HuH-7 (cell line): ENCODE data around the gene TALDO1.

Experiments
- DNase-seq: peaks from one replicate; pipeline ENCODE4 v3.0.0; 2011; ENCODE audit warnings: low spot score

Gene TALDO1

DNA sequence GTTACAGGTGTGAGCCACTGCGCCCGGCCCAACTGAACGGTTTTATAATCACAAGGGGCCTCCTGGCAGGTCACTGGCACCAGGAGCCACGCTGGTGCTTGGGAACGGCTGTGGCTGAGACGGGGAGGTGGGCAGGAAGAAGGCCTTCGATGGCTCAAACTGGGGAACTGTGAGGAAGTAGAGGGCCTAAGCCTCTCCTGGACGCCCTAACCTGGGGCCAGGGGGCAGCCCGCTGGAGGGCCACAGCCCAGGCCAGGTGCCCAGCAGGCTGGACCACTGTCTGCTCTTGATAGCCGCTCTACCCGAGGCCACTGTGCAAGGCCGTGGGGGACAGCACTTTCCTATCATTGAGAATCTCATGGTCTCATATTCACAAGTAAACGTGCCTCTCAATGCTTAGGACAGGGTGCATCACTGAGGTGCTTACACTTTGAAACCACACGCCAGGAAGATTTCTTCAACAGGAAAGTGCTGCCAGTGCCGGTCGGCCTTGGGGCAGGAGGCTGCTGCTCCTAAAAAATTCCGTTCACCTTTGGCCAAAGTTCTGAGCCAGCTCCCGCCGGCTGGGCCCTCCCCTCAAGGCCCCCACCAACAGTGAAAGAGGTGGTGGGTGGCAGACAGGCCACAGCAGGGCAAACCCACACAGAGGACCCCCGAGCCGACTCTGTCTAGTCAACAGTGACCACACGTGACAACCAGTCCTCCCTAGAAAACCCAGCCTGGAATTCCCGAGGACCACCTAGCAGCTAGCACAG, 22.8 kb downstream of the TALDO1 start:
- no peak for DNase-seq

- DNase-seq, result no peak
These were observed 23.7 kb downstream of the TALDO1 start for GRCh38 chr11:770642-771616.

GRCh38 chr11:771617-772204, 24.4 kb downstream of the TALDO1 start:
- DNase-seq, result no peak

DNA sequence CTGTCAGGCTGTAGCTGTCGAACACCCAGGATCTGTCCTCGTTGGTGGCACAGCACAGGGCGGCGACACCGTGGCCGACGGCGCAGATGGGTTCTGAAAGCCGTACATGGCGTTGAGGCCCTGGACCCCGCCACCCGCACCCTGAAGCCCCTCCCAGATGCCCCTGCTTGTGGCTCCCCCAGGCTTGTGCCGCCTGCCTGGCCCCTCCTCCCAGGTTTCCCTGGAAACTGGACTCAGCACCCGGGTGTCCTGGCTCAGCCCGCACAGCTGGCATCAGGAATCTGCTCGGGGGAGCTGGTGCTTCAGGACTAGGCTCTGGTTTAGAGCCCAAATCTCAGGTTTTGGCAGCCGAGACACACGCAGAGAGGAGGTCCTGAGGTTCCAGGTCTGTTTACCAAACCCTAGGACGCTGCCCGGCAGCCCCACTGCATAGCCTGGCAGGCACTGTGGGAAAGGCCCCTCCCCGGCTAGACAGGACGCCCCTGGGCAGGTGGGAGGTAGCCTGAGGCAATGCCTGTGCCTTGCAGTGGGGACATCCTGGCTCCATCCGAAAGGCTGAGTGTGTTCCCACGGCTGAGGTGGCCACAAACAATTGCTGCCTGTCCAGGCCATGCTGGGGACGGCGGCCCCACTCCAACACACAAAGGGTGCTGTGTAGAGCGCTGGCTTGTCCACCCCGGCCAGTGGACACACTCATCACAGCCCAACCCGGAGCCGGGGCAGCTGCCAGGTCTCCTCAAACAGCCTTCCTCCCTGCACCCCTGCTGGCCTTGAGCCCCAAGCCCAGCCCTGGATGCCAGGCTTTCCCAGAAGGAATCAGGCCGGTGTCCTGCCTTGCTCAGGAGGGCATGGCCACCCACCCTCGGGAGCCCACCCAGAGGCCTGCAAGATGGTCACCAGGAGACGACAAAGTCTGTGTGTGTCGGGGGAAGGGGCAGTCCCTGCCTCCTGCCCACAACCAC, 25.4 kb downstream of the TALDO1 start:
- no peak for DNase-seq

DNA sequence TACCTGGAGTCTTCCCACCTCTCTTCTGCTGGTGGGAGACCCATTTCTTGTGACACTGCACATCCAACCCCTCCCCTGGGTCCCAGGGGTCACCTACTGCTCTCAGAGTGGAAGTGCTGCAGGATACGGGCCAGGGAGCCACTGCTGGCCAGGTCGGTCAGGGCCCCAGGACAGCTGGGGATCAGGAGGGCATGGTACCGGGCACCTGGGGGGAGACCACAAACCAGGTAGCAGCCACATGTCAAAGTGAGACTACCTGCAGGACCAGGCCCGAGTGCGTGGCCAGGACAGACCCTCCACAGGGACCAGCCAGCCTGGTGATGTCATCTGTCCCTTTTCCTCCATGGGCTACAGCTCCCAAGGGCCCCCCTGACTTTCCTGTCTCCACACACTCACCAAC, 26.2 kb downstream of the TALDO1 start:
- DNase-seq, result no peak

DNA sequence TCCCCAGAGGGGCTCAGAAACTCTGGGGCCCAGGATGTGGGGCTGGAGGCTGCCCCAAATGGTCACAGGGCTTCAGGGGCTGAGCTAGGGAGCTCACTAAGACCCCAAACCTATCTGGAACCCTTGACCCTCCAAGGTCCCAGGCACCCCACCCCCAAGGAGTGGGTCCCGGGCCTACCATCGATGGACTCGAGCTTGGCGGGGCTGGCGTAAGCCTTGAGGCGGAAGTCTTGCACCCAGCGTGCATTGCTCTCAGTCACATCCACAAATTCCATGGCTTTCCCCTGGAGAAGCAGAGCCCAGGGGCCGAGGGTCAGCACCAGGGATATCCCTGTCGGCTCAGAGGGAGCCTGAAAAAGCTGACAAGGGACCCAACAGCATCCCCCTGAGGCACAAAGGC, 26.6 kb downstream of the TALDO1 start:
- DNase-seq, result no peak

- no peak for DNase-seq
These were observed 27.8 kb downstream of the TALDO1 start for GRCh38 chr11:774873-775592.

- no peak for DNase-seq
These were observed 28.9 kb downstream of the TALDO1 start for GRCh38 chr11:776263-776560.

DNA sequence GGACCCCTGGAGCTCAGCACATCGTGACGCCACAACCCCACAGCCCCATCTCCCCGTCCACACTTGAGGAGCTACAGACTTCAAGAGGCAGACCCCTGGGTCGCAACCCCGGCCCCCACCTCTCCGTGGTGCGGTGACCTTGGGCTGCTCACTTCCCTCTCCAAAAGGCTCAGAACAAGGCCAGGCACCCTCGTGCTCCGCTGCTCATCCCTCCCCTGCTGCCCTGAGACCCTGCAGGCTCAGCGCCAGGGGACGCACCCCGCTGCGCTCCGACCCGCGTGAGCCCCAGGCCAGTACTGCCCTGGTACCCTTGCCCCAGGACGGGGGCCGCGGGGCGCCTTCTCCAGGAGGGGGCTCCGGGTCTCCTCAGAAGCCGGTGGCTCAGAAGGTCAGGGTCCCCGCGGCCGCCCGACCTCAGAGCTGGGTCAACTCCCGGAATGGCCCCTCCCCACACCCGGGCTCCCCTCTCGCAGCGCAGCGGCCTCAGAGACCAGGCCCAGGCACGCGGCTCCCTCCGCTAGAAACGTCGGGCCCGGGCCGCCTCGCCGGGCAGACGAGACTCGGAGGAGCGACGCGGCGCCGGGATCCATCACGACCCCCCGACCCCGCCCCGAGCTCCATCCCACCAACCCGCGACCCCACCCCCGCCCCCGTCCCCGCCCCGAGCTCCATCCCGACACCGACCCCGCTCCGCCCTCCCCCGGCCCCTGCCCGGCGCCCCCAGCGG, 29.5 kb downstream of the TALDO1 start:
- peak; percentile 84 for DNase-seq

GRCh38 chr11:777288-778255, 30.3 kb downstream of the TALDO1 start, which contains the start of gene GATD1:
GATD1 (minus strand) TSS chr11:777487; CDS start chr11:777462, 25 bp downstream.
- DNase-seq, result peak; percentile 99

GRCh38 chr11:778976-779954, 32.0 kb downstream of the TALDO1 start:
- DNase-seq, result no peak

DNA sequence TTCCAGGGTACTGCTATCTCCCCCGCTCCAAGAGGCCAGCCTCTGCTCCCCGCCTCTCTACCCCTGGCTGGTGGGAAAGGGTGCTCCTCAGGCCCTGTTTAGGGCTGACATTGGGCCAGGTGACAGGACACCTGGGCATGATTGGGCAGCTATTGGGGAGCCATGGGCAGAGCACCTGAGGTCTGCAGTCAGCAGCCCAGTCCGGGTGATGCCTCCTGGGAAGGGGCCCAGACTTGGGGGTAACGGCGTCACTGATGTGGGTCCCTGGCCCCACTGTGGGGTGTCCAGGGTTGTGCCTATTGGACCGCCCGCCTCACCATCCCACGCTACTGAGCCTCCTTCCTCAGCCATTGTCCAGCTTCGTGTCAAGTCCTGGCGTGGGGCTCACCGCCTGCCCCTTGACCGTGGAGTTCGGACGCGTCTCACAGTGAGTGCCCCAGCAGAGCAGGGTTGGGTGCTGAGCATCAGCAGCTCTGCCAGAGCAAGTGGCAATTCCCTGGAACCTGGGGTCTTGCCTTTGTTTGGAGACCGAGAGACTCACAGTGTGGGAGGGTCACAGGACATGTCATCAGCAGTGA, 32.8 kb downstream of the TALDO1 start:
- DNase-seq, result no peak

GRCh38 chr11:782264-783174, 35.3 kb downstream of the TALDO1 start:
- DNase-seq, result no peak

GRCh38 chr11:783581-784015, 36.3 kb downstream of the TALDO1 start:
- no peak for DNase-seq

GRCh38 chr11:786235-787083, 39.2 kb downstream of the TALDO1 start:
- DNase-seq, result no peak
